SU-DHL-6 (cell line): ENCODE results near the gene CATSPERD.
A peak's percentile ranks its signal among the peaks of the same experiment; 100 is the strongest.

Experiments used
- H2AFZ ChIP-seq: fragments of 200-600 bp; sonication (generic); 2 replicates; pipeline ENCODE4 v1.6.1; 2014; ENCODE audit warnings: low read depth, mild to moderate bottlenecking, moderate library complexity, mixed read lengths, antibody characterized with exemption, low read length; ENCODE audit not compliant: severe bottlenecking
- H3F3A ChIP-seq: fragments of 200-600 bp; shearing (Covaris generic); 2 replicates; pipeline ENCODE4 v1.6.0; 2016; ENCODE audit warnings: antibody characterized with exemption, mild to moderate bottlenecking; ENCODE audit not compliant: insufficient read depth
- H3K27ac ChIP-seq: fragments of 200-600 bp; sonication (generic); 2 replicates; pipeline ENCODE4 v1.5.1; 2016; ENCODE audit warnings: low read depth, mild to moderate bottlenecking, low read length, moderate library complexity, mixed read lengths
- H3K27me3 ChIP-seq: fragments of 200-600 bp; sonication (generic), shearing (Covaris generic); 2 replicates; pipeline ENCODE4 v1.6.0; 2014; ENCODE audit warnings: mild to moderate bottlenecking, low read length
- H3K36me3 ChIP-seq: fragments of 200-600 bp; sonication (generic); 2 replicates; pipeline ENCODE4 v1.6.1; 2014; ENCODE audit warnings: mild to moderate bottlenecking, low read length, mixed read lengths
- H3K4me2 ChIP-seq: fragments of 300-600, 200-600 bp; shearing (Covaris generic), sonication (generic); 2 replicates; pipeline ENCODE4 v1.6.0; 2014; ENCODE audit warnings: low read length, low read depth, mild to moderate bottlenecking; ENCODE audit not compliant: poor library complexity, severe bottlenecking
- H3K4me3 ChIP-seq: fragments of 200-600 bp; sonication (generic); 2 replicates; pipeline ENCODE4 v1.5.1; 2014; ENCODE audit warnings: antibody characterized with exemption, low read length, mild to moderate bottlenecking, mixed read lengths; ENCODE audit not compliant: insufficient read depth, poor library complexity, severe bottlenecking
- H3K79me2 ChIP-seq: fragments of 200-600 bp; sonication (generic); 2 replicates; pipeline ENCODE4 v1.6.1; 2014; ENCODE audit warnings: mild to moderate bottlenecking, low read length, moderate library complexity; ENCODE audit not compliant: insufficient read depth
- H3K9ac ChIP-seq: fragments of 200-600 bp; sonication (generic); 2 replicates; pipeline ENCODE4 v1.7.0; 2014; ENCODE audit warnings: mild to moderate bottlenecking, low read length
- H3K9me2 ChIP-seq: fragments of 200-600 bp; sonication (generic); replicated peaks from 2 replicates; pipeline ENCODE4 v1.6.1; 2014; ENCODE audit warnings: low read length; ENCODE audit not compliant: insufficient read depth
- H3K9me3 ChIP-seq: fragments of 200-600 bp; sonication (generic); 2 replicates; pipeline ENCODE4 v1.6.1; 2014; ENCODE audit warnings: low read length, mixed read lengths; ENCODE audit not compliant: insufficient read depth
- H4K20me1 ChIP-seq: fragments of 200-600 bp; sonication (generic); 2 replicates; pipeline ENCODE4 v1.6.1; 2014; ENCODE audit warnings: low read depth, mild to moderate bottlenecking, antibody characterized with exemption, low read length, moderate library complexity, mixed read lengths
- EZH2phosphoT487 ChIP-seq: fragments of 200-600 bp; sonication (generic), shearing (Covaris generic); conservative IDR thresholded peaks from 2 replicates; pipeline ENCODE4 v1.6.1; 2018; ENCODE audit warnings: mild to moderate bottlenecking, antibody characterized with exemption, low read length, moderate library complexity, mixed read lengths
- TF ChIP-seq, protein P1 (sequence below): fragments of 200-600 bp; sonication (generic); IDR thresholded peaks from one replicate; pipeline ENCODE4 v1.5.1; 2017; ENCODE audit warnings: antibody characterized with exemption, mild to moderate bottlenecking, low read length, moderate library complexity; ENCODE audit not compliant: insufficient read depth, poor library complexity, severe bottlenecking

The CATSPERD gene

GRCh38 chr19:5719961-5720790, at the start of gene CATSPERD, which contains the start of gene LONP1:
CATSPERD (plus strand) TSS chr19:5720637; CDS start chr19:5720738, 101 bp downstream.
LONP1 (minus strand) TSS chr19:5720146; CDS start chr19:5720132, 14 bp downstream.
- Histone ChIP-seq H3K9me2 (no peaks in the 10 kb centered on the region), H3K36me3 (peaks cover 6% of the 10 kb centered on the region; the same call in 1 of the 2 replicates), H3K79me2 (peaks cover 44% of the 10 kb centered on the region), H3K4me3 (peak within 1 kb of the TSS; percentile 81), H4K20me1 (peaks cover 12% of the 10 kb centered on the region), H3K9ac (peak within 1 kb of the TSS; percentile 87), H3F3A (no peaks in the 10 kb centered on the region), H3K9me3 (no peaks in the 10 kb centered on the region), H3K27me3 (no peaks in the 10 kb centered on the region), H3K4me2 (peak within 1 kb of the TSS; percentile 85), H2AFZ (peak within 1 kb of the TSS; percentile 68), H3K27ac (peak within 1 kb of the TSS; percentile 84)
- TF ChIP-seq EZH2phosphoT487: no peak
- TF ChIP-seq, protein P1, sequence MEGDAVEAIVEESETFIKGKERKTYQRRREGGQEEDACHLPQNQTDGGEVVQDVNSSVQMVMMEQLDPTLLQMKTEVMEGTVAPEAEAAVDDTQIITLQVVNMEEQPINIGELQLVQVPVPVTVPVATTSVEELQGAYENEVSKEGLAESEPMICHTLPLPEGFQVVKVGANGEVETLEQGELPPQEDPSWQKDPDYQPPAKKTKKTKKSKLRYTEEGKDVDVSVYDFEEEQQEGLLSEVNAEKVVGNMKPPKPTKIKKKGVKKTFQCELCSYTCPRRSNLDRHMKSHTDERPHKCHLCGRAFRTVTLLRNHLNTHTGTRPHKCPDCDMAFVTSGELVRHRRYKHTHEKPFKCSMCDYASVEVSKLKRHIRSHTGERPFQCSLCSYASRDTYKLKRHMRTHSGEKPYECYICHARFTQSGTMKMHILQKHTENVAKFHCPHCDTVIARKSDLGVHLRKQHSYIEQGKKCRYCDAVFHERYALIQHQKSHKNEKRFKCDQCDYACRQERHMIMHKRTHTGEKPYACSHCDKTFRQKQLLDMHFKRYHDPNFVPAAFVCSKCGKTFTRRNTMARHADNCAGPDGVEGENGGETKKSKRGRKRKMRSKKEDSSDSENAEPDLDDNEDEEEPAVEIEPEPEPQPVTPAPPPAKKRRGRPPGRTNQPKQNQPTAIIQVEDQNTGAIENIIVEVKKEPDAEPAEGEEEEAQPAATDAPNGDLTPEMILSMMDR: peak; percentile 63

- Histone ChIP-seq H3K27me3 (no peaks in the 10 kb centered on the region), H3K79me2 (no peaks in the 10 kb centered on the region), H3K9me3 (no peaks in the 10 kb centered on the region), H3F3A (peaks cover 3% of the 10 kb centered on the region; the same call in 1 of the 2 replicates), H3K4me2 (no peak overlapping the region), H3K4me3 (no peak overlapping the region), H3K36me3 (no peaks in the 10 kb centered on the region), H4K20me1 (no peaks in the 10 kb centered on the region), H3K9me2 (no peaks in the 10 kb centered on the region), H3K9ac (no peak overlapping the region), H3K27ac (no peak overlapping the region), H2AFZ (no peak overlapping the region)
- no peak for TF ChIP-seq EZH2phosphoT487
- TF ChIP-seq, protein P1: no peak
These were observed 48.8 kb upstream of the CATSPERD start for GRCh38 chr19:5671600-5671999.

- TF ChIP-seq, protein P1: no peak
- no peak for TF ChIP-seq EZH2phosphoT487
- H3K9me3 ChIP-seq: no peaks in the 10 kb centered on the region
- no peaks in the 10 kb centered on the region for H4K20me1 ChIP-seq
- H3K4me2 ChIP-seq: no peak overlapping the region
- no peak overlapping the region for H3K9ac ChIP-seq
- H3K27me3 ChIP-seq: no peaks in the 10 kb centered on the region
- H3K4me3 ChIP-seq: no peak overlapping the region
- H3F3A ChIP-seq: peaks cover 3% of the 10 kb centered on the region; the same call in 1 of the 2 replicates
- no peak overlapping the region for H3K27ac ChIP-seq
- H3K79me2 ChIP-seq: no peaks in the 10 kb centered on the region
- H2AFZ ChIP-seq: no peak overlapping the region
- no peaks in the 10 kb centered on the region for H3K36me3 ChIP-seq
- no peaks in the 10 kb centered on the region for H3K9me2 ChIP-seq
These were observed 47.6 kb upstream of the CATSPERD start for GRCh38 chr19:5672708-5673459.
